DND-41 (cell line): ENCODE data around the gene NR1H2.
A peak's percentile ranks its signal among the peaks of the same experiment; 100 is the strongest.

Experiments used
- ATAC-seq: fragments of 200-7000 bp; cut with Tn5 transposase; 3 replicates; pipeline ENCODE4 v1.9.1; 2021; ENCODE audit warnings: low read depth; ENCODE audit not compliant: insufficient read depth
- DNase-seq: peaks from one replicate; pipeline ENCODE4 v3.0.0-alpha.2; 2020
- H2AFZ ChIP-seq: 2 replicates; pipeline ENCODE4 v1.6.0; 2012; ENCODE audit warnings: low read depth, low read length
- H3K27ac ChIP-seq: 2 replicates; pipeline ENCODE4 v1.5.1; 2012; ENCODE audit warnings: low read length, inconsistent platforms
- H3K27me3 ChIP-seq: fragments of 200-600 bp; sonication (generic); 2 replicates; pipeline ENCODE4 v1.6.0; 2012; ENCODE audit warnings: low read length, mild to moderate bottlenecking, inconsistent platforms; ENCODE audit not compliant: insufficient read depth, poor library complexity
- H3K36me3 ChIP-seq: 2 replicates; pipeline ENCODE4 v1.5.1; 2012; ENCODE audit warnings: low read length, inconsistent platforms; ENCODE audit not compliant: insufficient read depth
- H3K4me1 ChIP-seq: 2 replicates; pipeline ENCODE4 v1.5.1; 2012; ENCODE audit warnings: mild to moderate bottlenecking, low read length; ENCODE audit not compliant: insufficient read depth
- H3K4me2 ChIP-seq: 2 replicates; pipeline ENCODE4 v1.6.0; 2012; ENCODE audit warnings: mild to moderate bottlenecking, moderate library complexity, low read length, inconsistent platforms; ENCODE audit not compliant: insufficient read depth
- H3K4me3 ChIP-seq, 2 experiments: fragments of 200-600 bp in 1 of 2; shearing (Covaris generic) in 1 of 2; 2 replicates each; pipeline ENCODE4 v1.5.1; 2012 to 2016; ENCODE audit warnings: inconsistent platforms in 2 of 2, low read length in 2 of 2, mild to moderate bottlenecking in 2 of 2, low read depth in 1 of 2, moderate library complexity in 1 of 2
- H3K79me2 ChIP-seq: 2 replicates; pipeline ENCODE4 v1.6.0; 2012; ENCODE audit warnings: low read length, inconsistent platforms; ENCODE audit not compliant: insufficient read depth
- H3K9ac ChIP-seq: 2 replicates; pipeline ENCODE4 v1.6.0; 2012; ENCODE audit warnings: low read depth, mild to moderate bottlenecking, inconsistent platforms, low read length, moderate library complexity
- H3K9me3 ChIP-seq: 2 replicates; pipeline ENCODE4 v1.5.1; 2012; ENCODE audit warnings: low read length, moderate library complexity, mild to moderate bottlenecking, inconsistent platforms; ENCODE audit not compliant: insufficient read depth, severe bottlenecking
- H4K20me1 ChIP-seq: 2 replicates; pipeline ENCODE4 v1.6.0; 2012; ENCODE audit warnings: low read length; ENCODE audit not compliant: insufficient read depth
- EZH2 ChIP-seq: IDR thresholded peaks from 3 replicates; pipeline ENCODE4 v1.6.1; 2012; ENCODE audit warnings: borderline replicate concordance, low read depth, mild to moderate bottlenecking, moderate library complexity, low read length, inconsistent platforms; ENCODE audit not compliant: severe bottlenecking
- TF ChIP-seq, protein P1 (sequence below): IDR thresholded peaks from 2 replicates; pipeline ENCODE4 v1.5.1; 2012; ENCODE audit warnings: borderline replicate concordance, low read length, moderate library complexity, mild to moderate bottlenecking; ENCODE audit not compliant: poor library complexity, severe bottlenecking; ENCODE audit errors: extremely low read depth

NR1H2 gene

DNA sequence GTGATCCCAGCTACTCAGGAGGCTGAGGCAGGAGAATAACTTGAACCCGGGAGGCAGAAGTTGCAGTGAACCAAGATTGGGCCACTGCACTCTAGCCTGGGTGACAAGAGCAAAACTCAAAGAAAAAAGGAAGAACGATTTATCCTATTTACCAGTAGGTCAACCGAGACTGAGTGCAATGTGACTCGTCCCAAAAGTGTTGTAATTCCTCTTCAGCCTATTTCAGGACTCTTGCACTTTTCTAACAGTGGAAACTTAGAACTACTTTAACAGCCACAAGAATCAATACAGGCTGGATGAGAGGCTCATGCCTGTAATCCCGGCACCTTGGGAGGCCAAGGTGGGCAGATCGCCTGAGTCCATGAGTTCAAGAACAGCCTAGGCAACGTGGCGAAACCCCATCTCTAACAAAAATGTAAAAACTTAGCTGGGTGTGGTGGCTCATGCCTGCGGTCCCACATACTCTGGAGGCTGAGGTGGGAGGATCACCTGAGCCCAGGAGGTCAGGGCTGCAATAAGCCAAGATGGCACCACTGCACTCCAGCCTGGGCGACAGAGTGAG is 4.3 kb upstream of the NR1H2 start:
- H2AFZ ChIP-seq = no peak overlapping the region
- no peak for ATAC-seq
- no peak for TF ChIP-seq EZH2
- TF ChIP-seq, protein P1, sequence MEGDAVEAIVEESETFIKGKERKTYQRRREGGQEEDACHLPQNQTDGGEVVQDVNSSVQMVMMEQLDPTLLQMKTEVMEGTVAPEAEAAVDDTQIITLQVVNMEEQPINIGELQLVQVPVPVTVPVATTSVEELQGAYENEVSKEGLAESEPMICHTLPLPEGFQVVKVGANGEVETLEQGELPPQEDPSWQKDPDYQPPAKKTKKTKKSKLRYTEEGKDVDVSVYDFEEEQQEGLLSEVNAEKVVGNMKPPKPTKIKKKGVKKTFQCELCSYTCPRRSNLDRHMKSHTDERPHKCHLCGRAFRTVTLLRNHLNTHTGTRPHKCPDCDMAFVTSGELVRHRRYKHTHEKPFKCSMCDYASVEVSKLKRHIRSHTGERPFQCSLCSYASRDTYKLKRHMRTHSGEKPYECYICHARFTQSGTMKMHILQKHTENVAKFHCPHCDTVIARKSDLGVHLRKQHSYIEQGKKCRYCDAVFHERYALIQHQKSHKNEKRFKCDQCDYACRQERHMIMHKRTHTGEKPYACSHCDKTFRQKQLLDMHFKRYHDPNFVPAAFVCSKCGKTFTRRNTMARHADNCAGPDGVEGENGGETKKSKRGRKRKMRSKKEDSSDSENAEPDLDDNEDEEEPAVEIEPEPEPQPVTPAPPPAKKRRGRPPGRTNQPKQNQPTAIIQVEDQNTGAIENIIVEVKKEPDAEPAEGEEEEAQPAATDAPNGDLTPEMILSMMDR = no peak
- peaks cover 24% of the 10 kb centered on the region for H3K4me1 ChIP-seq
- no peaks in the 10 kb centered on the region for H3K9me3 ChIP-seq
- H3K27ac ChIP-seq = no peak overlapping the region
- H3K4me3 ChIP-seq = no peak overlapping the region
- H3K4me2 ChIP-seq = no peak overlapping the region
- H4K20me1 ChIP-seq = peaks cover 1% of the 10 kb centered on the region
- DNase-seq = no peak
- no peaks in the 10 kb centered on the region for H3K27me3 ChIP-seq
- no peaks in the 10 kb centered on the region for H3K36me3 ChIP-seq
- no peaks in the 10 kb centered on the region; the same call in 1 of the 2 replicates for H3K79me2 ChIP-seq
- H3K9ac ChIP-seq = no peak overlapping the region

DNA sequence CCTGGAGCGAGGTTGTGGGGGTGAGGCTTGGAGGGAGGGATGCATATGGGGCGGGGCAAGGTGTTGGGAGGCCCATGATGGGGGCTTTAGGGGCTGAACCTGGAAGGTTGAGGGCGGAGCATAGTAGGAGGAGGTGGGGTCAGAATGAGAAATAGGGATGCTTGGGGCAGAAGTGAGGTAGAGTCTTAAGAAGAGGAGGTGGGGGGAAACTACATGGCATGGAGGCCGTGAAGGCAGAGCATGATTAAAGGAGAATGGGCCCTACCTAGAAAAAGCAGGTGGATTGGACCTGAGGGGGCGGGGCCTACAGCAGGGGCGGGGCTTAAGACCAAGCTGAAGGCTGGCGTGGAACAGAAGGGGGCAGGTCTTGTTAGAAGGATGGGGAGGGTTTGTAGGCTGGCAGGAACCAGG is 799 bp downstream of the NR1H2 start:
- H4K20me1 ChIP-seq = peaks cover 34% of the 10 kb centered on the region
- no peak for TF ChIP-seq EZH2
- TF ChIP-seq, protein P1 = no peak
- ATAC-seq (peak; percentile 47), DNase-seq (no peak)
- H3K36me3 ChIP-seq = peaks cover 49% of the 10 kb centered on the region
- no peaks in the 10 kb centered on the region for H3K27me3 ChIP-seq
- H3K4me2 ChIP-seq = peak overlapping the region; percentile 59
- H3K27ac ChIP-seq = 0 out of 2 replicates have a peak overlapping the region, but pooled peaks have one; percentile 7
- peaks cover 12% of the 10 kb centered on the region for H3K79me2 ChIP-seq
- H3K9ac ChIP-seq = no peak overlapping the region
- H3K9me3 ChIP-seq = no peaks in the 10 kb centered on the region
- H3K4me1 ChIP-seq = peaks cover 18% of the 10 kb centered on the region
- no peak overlapping the region for H2AFZ ChIP-seq
- peak overlapping the region; percentile 10 to 57; a peak in 3 of 4 replicates for H3K4me3 ChIP-seq

DNA sequence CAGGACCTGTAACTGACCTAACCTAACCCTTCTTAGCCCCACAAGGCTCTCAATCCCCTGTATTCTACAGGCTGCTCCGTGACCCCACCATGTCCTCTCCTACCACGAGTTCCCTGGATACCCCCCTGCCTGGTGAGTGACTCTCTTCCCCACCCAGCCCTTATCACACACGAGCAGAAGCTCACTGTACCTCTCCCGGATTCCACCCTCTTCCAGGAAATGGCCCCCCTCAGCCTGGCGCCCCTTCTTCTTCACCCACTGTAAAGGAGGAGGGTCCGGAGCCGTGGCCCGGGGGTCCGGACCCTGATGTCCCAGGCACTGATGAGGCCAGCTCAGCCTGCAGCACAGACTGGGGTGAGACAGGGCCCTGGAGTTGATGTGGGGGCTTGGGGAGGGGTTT is 1.3 kb downstream of the NR1H2 start:
- no peak for DNase-seq
- no peaks in the 10 kb centered on the region for H3K9me3 ChIP-seq
- H3K4me1 ChIP-seq = peaks cover 18% of the 10 kb centered on the region
- peak overlapping the region; percentile 59 for H3K4me2 ChIP-seq
- H3K79me2 ChIP-seq = peaks cover 12% of the 10 kb centered on the region
- no peak overlapping the region for H3K27ac ChIP-seq
- peaks cover 34% of the 10 kb centered on the region for H4K20me1 ChIP-seq
- H3K4me3 ChIP-seq = peak overlapping the region in 1 of 2 experiments; percentile 57; a peak in 2 of 4 replicates
- TF ChIP-seq, protein P1 = no peak
- TF ChIP-seq EZH2 = no peak
- no peak overlapping the region for H2AFZ ChIP-seq
- ATAC-seq = no peak
- no peak overlapping the region for H3K9ac ChIP-seq
- no peaks in the 10 kb centered on the region for H3K27me3 ChIP-seq
- peaks cover 53% of the 10 kb centered on the region for H3K36me3 ChIP-seq

DNA sequence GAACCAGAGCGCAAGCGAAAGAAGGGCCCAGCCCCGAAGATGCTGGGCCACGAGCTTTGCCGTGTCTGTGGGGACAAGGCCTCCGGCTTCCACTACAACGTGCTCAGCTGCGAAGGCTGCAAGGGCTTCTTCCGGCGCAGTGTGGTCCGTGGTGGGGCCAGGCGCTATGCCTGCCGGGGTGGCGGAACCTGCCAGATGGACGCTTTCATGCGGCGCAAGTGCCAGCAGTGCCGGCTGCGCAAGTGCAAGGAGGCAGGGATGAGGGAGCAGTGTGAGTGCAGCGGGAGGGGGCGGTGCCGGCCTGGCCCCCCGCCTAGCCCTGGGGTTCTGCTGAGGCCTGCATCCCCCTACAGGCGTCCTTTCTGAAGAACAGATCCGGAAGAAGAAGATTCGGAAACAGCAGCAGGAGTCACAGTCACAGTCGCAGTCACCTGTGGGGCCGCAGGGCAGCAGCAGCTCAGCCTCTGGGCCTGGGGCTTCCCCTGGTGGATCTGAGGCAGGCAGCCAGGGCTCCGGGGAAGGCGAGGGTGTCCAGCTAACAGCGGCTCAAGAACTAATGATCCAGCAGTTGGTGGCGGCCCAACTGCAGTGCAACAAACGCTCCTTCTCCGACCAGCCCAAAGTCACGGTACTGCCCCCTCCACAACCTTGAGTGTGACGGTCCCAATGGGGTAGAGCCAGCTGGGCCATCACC is 2.1 kb downstream of the NR1H2 start:
- H3K36me3 ChIP-seq = peaks cover 55% of the 10 kb centered on the region

More for the DNA sequence above, 2.1 kb downstream of the NR1H2 start:
- no peaks in the 10 kb centered on the region for H3K9me3 ChIP-seq
- H3K79me2 ChIP-seq = peaks cover 12% of the 10 kb centered on the region
- no peaks in the 10 kb centered on the region for H3K27me3 ChIP-seq
- no peak overlapping the region for H3K4me2 ChIP-seq
- peaks cover 20% of the 10 kb centered on the region for H3K4me1 ChIP-seq
- H4K20me1 ChIP-seq = peaks cover 34% of the 10 kb centered on the region
- DNase-seq (no peak), ATAC-seq (no peak)
- no peak overlapping the region for H3K27ac ChIP-seq
- TF ChIP-seq, protein P1 = no peak
- TF ChIP-seq EZH2 = no peak
- no peak overlapping the region for H3K4me3 ChIP-seq
- no peak overlapping the region for H2AFZ ChIP-seq
- H3K9ac ChIP-seq = no peak overlapping the region
